Eye (tissue), 1 donor: ENCODE results near the gene CTSW.

Source experiments
- DNase-seq: peaks from one replicate; pipeline ENCODE4 v3.0.0-alpha.2; 2015

Gene CTSW

DNA sequence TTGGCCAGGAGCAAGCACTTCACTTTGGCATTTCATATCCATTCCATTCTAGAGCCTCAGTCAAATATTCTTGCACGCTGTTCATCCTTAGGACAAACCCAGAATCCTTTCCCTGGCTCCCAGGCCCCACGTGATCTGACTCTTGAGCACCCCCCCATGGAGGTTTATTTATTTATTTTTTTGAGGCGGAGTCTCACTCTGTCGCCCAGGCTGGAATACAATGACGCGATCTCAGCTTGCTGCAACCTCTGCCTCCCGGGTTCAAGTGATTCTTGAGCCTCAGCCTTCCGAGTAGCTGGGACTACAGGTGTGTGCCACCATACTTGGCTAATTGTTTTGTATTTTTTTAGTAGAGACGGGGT lies 52.9 kb downstream of the CTSW start:
- peak; percentile 54 for DNase-seq
